Nephron (organoid): ENCODE data around the gene BRICD5.

Source experiments
- H3K27ac Mint-ChIP-seq, 3 experiments: 2 replicates each; pipeline ENCODE4 v1.8.0; 2020; ENCODE audit warnings: mixed read lengths in 3 of 3, mild to moderate bottlenecking in 2 of 3, moderate library complexity in 1 of 3
- H3K27me3 Mint-ChIP-seq: 2 replicates; pipeline ENCODE4 v1.8.0; 2021; ENCODE audit warnings: low read depth, mild to moderate bottlenecking, moderate library complexity, mixed read lengths
- H3K36me3 Mint-ChIP-seq: 2 replicates; pipeline ENCODE4 v1.8.0; 2020; ENCODE audit warnings: low read depth, mixed read lengths
- H3K4me1 Mint-ChIP-seq: 2 replicates; pipeline ENCODE4 v1.8.0; 2020; ENCODE audit warnings: mixed read lengths
- H3K4me3 Mint-ChIP-seq, 3 experiments: 2 replicates each; pipeline ENCODE4 v1.8.0; 2020; ENCODE audit warnings: mild to moderate bottlenecking in 3 of 3, mixed read lengths in 3 of 3, moderate library complexity in 2 of 3
- H3K9me3 Mint-ChIP-seq: 2 replicates; pipeline ENCODE4 v1.8.0; 2020; ENCODE audit warnings: mixed read lengths
- TF ChIP-seq, protein P1 (sequence below), 3 experiments: fragments of 200-600 bp; sonication (generic); IDR thresholded peaks; one replicate each; pipeline ENCODE4 v1.5.0; 2021; ENCODE audit warnings: antibody characterized with exemption in 3 of 3; ENCODE audit not compliant: unreplicated experiment in 3 of 3

The BRICD5 gene

GRCh38 chr16:2177561-2177960 lies 33.1 kb downstream of the BRICD5 start:
- Mint-ChIP-seq H3K4me3 (no peak overlapping the region), H3K4me1 (no peaks in the 10 kb centered on the region), H3K36me3 (peaks cover 12% of the 10 kb centered on the region), H3K27ac (no peak overlapping the region), H3K27me3 (no peaks in the 10 kb centered on the region), H3K9me3 (no peaks in the 10 kb centered on the region)
- TF ChIP-seq, protein P1, sequence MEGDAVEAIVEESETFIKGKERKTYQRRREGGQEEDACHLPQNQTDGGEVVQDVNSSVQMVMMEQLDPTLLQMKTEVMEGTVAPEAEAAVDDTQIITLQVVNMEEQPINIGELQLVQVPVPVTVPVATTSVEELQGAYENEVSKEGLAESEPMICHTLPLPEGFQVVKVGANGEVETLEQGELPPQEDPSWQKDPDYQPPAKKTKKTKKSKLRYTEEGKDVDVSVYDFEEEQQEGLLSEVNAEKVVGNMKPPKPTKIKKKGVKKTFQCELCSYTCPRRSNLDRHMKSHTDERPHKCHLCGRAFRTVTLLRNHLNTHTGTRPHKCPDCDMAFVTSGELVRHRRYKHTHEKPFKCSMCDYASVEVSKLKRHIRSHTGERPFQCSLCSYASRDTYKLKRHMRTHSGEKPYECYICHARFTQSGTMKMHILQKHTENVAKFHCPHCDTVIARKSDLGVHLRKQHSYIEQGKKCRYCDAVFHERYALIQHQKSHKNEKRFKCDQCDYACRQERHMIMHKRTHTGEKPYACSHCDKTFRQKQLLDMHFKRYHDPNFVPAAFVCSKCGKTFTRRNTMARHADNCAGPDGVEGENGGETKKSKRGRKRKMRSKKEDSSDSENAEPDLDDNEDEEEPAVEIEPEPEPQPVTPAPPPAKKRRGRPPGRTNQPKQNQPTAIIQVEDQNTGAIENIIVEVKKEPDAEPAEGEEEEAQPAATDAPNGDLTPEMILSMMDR (IDR thresholded peaks at IDR 0.05; ENCODE audit: unreplicated experiment in 3 of 3), result no peak

DNA sequence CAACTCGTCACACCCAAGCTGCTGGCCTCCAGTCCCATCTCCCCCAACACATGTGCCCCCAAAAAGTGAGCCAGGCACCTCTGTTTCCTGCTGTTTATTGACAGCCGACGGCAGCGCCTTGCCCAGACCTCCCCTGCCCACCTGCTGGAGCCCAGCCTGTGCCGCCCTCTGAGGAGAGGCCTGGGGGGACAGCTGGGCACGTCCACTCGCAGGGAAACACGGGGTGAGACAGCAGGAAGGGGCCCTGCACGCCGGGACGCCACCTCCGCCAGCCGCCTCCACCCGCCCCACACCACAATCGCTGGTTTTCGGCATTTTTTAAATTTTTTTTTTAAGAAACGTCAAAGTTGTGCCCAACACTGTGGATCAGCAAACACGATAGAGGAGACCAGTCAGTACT lies 33.6 kb downstream of the BRICD5 start:
- TF ChIP-seq, protein P1 (IDR thresholded peaks at IDR 0.05; ENCODE audit: unreplicated experiment in 3 of 3), result no peak
- no peaks in the 10 kb centered on the region for H3K9me3 Mint-ChIP-seq
- no peak overlapping the region for H3K4me3 Mint-ChIP-seq
- no peaks in the 10 kb centered on the region for H3K27me3 Mint-ChIP-seq
- H3K4me1 Mint-ChIP-seq, result no peaks in the 10 kb centered on the region
- H3K27ac Mint-ChIP-seq, result no peak overlapping the region
- peaks cover 12% of the 10 kb centered on the region for H3K36me3 Mint-ChIP-seq

DNA sequence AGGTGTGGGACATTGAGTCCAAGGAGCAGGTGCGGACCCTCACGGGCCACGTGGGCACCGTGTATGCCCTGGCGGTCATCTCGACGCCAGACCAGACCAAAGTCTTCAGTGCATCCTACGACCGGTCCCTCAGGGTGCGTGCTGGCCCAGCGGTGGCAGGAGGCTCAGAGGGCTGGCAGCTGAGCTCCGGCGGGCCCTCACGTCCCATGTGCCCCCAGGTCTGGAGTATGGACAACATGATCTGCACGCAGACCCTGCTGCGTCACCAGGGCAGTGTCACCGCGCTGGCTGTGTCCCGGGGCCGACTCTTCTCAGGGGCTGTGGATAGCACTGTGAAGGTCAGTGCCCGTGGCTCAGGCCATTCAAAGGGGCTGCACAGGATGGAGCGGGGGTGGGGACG lies 34.6 kb downstream of the BRICD5 start:
- H3K4me1 Mint-ChIP-seq, result no peaks in the 10 kb centered on the region
- peaks cover 12% of the 10 kb centered on the region for H3K36me3 Mint-ChIP-seq
- TF ChIP-seq, protein P1 (IDR thresholded peaks at IDR 0.05; ENCODE audit: unreplicated experiment in 3 of 3), result no peak
- no peak overlapping the region for H3K27ac Mint-ChIP-seq
- H3K4me3 Mint-ChIP-seq, result no peak overlapping the region
- H3K9me3 Mint-ChIP-seq, result no peaks in the 10 kb centered on the region
- no peaks in the 10 kb centered on the region for H3K27me3 Mint-ChIP-seq

DNA sequence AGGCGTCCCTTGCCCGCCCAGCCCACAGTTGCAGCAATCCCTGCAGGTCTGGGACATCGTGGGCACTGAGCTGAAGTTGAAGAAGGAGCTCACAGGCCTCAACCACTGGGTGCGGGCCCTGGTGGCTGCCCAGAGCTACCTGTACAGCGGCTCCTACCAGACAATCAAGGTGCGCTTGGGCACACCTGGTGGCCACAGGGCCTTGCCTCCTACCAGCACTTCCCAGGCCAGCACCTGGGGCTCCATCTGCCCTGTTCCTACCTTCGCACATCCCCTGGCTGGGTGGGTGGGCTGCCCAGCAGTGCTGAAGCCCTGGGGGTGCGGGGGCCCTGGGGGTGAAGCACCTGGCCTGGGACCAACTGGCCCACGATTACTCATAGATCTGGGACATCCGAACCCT lies 35.2 kb downstream of the BRICD5 start:
- Mint-ChIP-seq H3K9me3 (no peaks in the 10 kb centered on the region), H3K27ac (no peak overlapping the region), H3K4me3 (no peak overlapping the region), H3K4me1 (no peaks in the 10 kb centered on the region), H3K36me3 (peaks cover 12% of the 10 kb centered on the region), H3K27me3 (no peaks in the 10 kb centered on the region)
- TF ChIP-seq, protein P1 (IDR thresholded peaks at IDR 0.05; ENCODE audit: unreplicated experiment in 3 of 3), result no peak

DNA sequence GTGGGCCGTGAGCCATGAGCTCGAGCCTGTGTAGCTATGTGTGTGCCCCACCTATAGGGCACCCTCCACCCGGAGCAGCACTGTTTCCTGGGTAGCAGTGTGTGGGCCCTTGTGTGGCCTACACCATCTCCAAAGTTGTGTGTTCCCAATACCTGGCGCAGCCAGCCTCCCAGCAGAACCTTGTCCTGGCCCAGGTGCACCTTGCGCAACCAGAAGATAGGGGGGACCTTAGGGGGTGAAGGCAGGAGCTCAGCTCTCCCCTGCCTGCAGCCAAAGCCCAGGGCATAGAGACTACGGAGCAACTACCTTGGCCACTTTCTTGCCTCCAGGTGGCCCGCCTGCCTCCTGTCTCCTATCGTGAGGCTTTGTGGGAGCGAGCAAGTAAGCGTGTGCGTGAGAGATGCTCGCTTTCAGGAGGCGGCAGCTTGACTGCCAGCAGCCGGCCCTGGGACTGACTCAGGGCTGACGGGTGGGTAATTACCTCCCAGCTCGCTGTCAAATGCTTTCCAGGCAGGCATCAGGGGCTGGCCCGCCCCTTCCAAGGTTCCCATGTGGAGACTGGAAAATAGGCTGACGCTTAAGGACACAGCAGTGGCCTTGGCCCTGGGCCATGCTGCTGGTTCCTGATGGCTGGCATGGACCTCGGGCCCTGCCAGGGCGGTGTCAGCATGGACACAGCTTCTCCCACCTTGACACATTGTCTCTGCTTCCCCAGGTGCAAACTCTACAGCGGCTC lies 36.1 kb downstream of the BRICD5 start:
- H3K9me3 Mint-ChIP-seq, result no peaks in the 10 kb centered on the region
- TF ChIP-seq, protein P1 (IDR thresholded peaks at IDR 0.05; ENCODE audit: unreplicated experiment in 3 of 3), result no peak
- peaks cover 12% of the 10 kb centered on the region for H3K36me3 Mint-ChIP-seq
- no peak overlapping the region for H3K27ac Mint-ChIP-seq
- no peak overlapping the region for H3K4me3 Mint-ChIP-seq
- H3K4me1 Mint-ChIP-seq, result no peaks in the 10 kb centered on the region
- H3K27me3 Mint-ChIP-seq, result no peaks in the 10 kb centered on the region

DNA sequence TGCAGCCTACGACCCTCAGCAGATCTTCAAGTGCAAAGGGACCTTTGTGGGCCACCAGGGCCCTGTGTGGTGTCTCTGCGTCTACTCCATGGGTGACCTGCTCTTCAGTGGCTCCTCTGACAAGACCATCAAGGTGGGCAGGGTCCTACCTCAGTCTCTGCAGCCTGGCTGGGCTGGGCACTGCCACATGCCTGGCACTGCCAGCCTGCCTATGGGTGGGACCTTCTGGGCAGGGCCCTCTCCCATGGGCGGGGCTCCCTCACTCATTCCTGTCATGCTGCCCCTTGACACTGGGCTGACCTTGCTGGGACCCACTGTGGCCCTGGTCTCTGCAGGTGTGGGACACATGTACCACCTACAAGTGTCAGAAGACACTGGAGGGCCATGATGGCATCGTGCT lies 36.7 kb downstream of the BRICD5 start:
- Mint-ChIP-seq H3K4me3 (no peak overlapping the region), H3K36me3 (peaks cover 12% of the 10 kb centered on the region), H3K27me3 (no peaks in the 10 kb centered on the region), H3K27ac (no peak overlapping the region), H3K9me3 (no peaks in the 10 kb centered on the region), H3K4me1 (no peaks in the 10 kb centered on the region)
- TF ChIP-seq, protein P1 (IDR thresholded peaks at IDR 0.05; ENCODE audit: unreplicated experiment in 3 of 3), result no peak
